HG03135 (cell line): ENCODE results near the gene INPP5E.

Experiments used
- ATAC-seq: cut with Tn5 transposase; IDR thresholded peaks from one replicate; pipeline ENCODE4 v1.9.1; 2021; ENCODE audit warnings: mild to moderate bottlenecking, moderate library complexity; ENCODE audit not compliant: unreplicated experiment

Gene INPP5E

GRCh38 chr9:136391737-136392537 is 47.7 kb downstream of the INPP5E start:
- no peak for ATAC-seq

GRCh38 chr9:136389396-136389795 is 50.2 kb downstream of the INPP5E start:
- no peak for ATAC-seq

GRCh38 chr9:136387217-136387616 is 52.4 kb downstream of the INPP5E start:
- no peak for ATAC-seq

- no peak for ATAC-seq
Observed at GRCh38 chr9:136386018-136386417, 53.6 kb downstream of the INPP5E start.

GRCh38 chr9:136385015-136385414 is 54.6 kb downstream of the INPP5E start:
- no peak for ATAC-seq

- ATAC-seq = no peak
Observed at GRCh38 chr9:136383436-136383835, 56.2 kb downstream of the INPP5E start.

- no peak for ATAC-seq
Observed at GRCh38 chr9:136381966-136382513, 57.6 kb downstream of the INPP5E start.

GRCh38 chr9:136381311-136381710 is 58.3 kb downstream of the INPP5E start:
- ATAC-seq = no peak

GRCh38 chr9:136380381-136380780 is 59.3 kb downstream of the INPP5E start:
- ATAC-seq = no peak

GRCh38 chr9:136379891-136380290 is 59.8 kb downstream of the INPP5E start:
- no peak for ATAC-seq

GRCh38 chr9:136379401-136379800 is 60.2 kb downstream of the INPP5E start:
- no peak for ATAC-seq

- ATAC-seq = no peak
Observed at GRCh38 chr9:136379003-136379287, 60.7 kb downstream of the INPP5E start.
